SK-N-SH (cell line): Measurements from ENCODE around the gene PLCG2. TPM values are rescaled to one million over a fixed set of nuclear protein-coding genes. Genes with fewer than 3 reads are reported as not detected.

Experiments used
- CTCF ChIA-PET: fragments of 300-600, 350-600 bp; formaldehyde crosslinking; extraction: SDS; loops from one replicate; lab custom pipeline; 2021; lab: Yijun Ruan, JAX
- POLR2A ChIA-PET: fragments of 350-600 bp; sonication (Branson Sonifier 250); formaldehyde crosslinking; extraction: SDS; loops from one replicate; lab custom pipeline; 2020; ENCODE audit warnings: antibody characterized with exemption, inconsistent platforms; lab: Yijun Ruan, JAX
- DNase-seq: peaks from one replicate; pipeline ENCODE4 v3.0.0; 2012
- H2AFZ ChIP-seq: fragments of 200-600 bp; sonication (generic); 2 replicates; pipeline ENCODE4 v1.8.1; 2016; ENCODE audit warnings: antibody characterized with exemption, mild to moderate bottlenecking, low read depth
- H3F3A ChIP-seq: fragments of 200-600 bp; sonication (generic); replicated peaks from 2 replicates; pipeline ENCODE3; 2016; ENCODE audit warnings: antibody characterized with exemption, mild to moderate bottlenecking; ENCODE audit not compliant: insufficient read depth
- H3K27ac ChIP-seq, 2 experiments: fragments of 200-500 bp in 1 of 2; fragments of 200-600 bp in 1 of 2; sonication (Bioruptor generic) in 1 of 2; sonication (generic), shearing (Covaris generic) in 1 of 2; 2 replicates each; pipeline versions ENCODE4 v1.5.1 to v1.6.1; 2014 to 2016; ENCODE audit warnings: low read depth in 2 of 2, inconsistent platforms in 1 of 2, low read length in 1 of 2, mild to moderate bottlenecking in 1 of 2, mixed read lengths in 1 of 2
- H3K27me3 ChIP-seq: fragments of 200-600 bp; sonication (generic), shearing (Covaris generic); 2 replicates; pipeline ENCODE4 v1.6.1; 2016; ENCODE audit warnings: mixed run types; ENCODE audit not compliant: insufficient read depth
- H3K36me3 ChIP-seq, 2 experiments: fragments of 200-500 bp in 1 of 2; fragments of 200-600 bp in 1 of 2; sonication (Bioruptor generic) in 1 of 2; sonication (generic) in 1 of 2; replicated peaks in 1 of 2; 2 replicates each; pipeline versions ENCODE3 to v1.5.1; 2014 to 2016; ENCODE audit warnings: low read length in 1 of 2, mild to moderate bottlenecking in 1 of 2; ENCODE audit not compliant: insufficient read depth in 2 of 2, control insufficient read depth in 1 of 2
- H3K4me1 ChIP-seq, 2 experiments: fragments of 200-500 bp in 1 of 2; fragments of 200-600 bp in 1 of 2; sonication (Bioruptor generic) in 1 of 2; sonication (generic), shearing (Covaris generic) in 1 of 2; 2 replicates each; pipeline versions ENCODE4 v1.5.1 to v1.6.1; 2014 to 2016; ENCODE audit warnings: low read depth in 1 of 2, low read length in 1 of 2, mixed run types in 1 of 2; ENCODE audit not compliant: insufficient read depth in 2 of 2, control insufficient read depth in 1 of 2
- H3K4me2 ChIP-seq: fragments of 200-600 bp; sonication (generic), shearing (Covaris generic); 2 replicates; pipeline ENCODE4 v1.6.1; 2017; ENCODE audit warnings: mixed run types
- H3K4me3 ChIP-seq, 2 experiments: fragments of 200-500 bp in 1 of 2; fragments of 200-600 bp in 1 of 2; sonication (Bioruptor generic) in 1 of 2; sonication (generic), shearing (Covaris generic) in 1 of 2; 2 replicates each; pipeline versions ENCODE4 v1.5.1 to v1.8.1; 2014 to 2016; ENCODE audit warnings: low read depth in 2 of 2, inconsistent platforms in 1 of 2, low read length in 1 of 2, mild to moderate bottlenecking in 1 of 2, mixed read lengths in 1 of 2, moderate library complexity in 1 of 2
- H3K79me2 ChIP-seq: fragments of 200-600 bp; sonication (generic); 2 replicates; pipeline ENCODE4 v1.8.1; 2017; ENCODE audit warnings: mild to moderate bottlenecking; ENCODE audit not compliant: insufficient read depth
- H3K9ac ChIP-seq: fragments of 200-600 bp; sonication (generic); 2 replicates; pipeline ENCODE4 v1.6.1; 2017; ENCODE audit warnings: mixed run types
- H3K9me2 ChIP-seq: fragments of 200-600 bp; sonication (generic); 2 replicates; pipeline ENCODE4 v1.6.1; 2017; ENCODE audit warnings: mixed run types
- H3K9me3 ChIP-seq: fragments of 200-600 bp; sonication (generic); 2 replicates; pipeline ENCODE4 v1.6.1; 2017; ENCODE audit warnings: mixed run types, mild to moderate bottlenecking, moderate library complexity
- H4K20me1 ChIP-seq: fragments of 200-600 bp; sonication (generic); 2 replicates; pipeline ENCODE4 v1.6.1; 2017; ENCODE audit warnings: mild to moderate bottlenecking, mixed run types; ENCODE audit not compliant: insufficient read depth
- ELF1 ChIP-seq: IDR thresholded peaks from 2 replicates; pipeline ENCODE4 v1.4.0; 2012
- EP300 ChIP-seq, 2 experiments: IDR thresholded peaks; 2 replicates each; pipeline versions ENCODE4 v1.4.0 to v1.6.1; 2012; ENCODE audit warnings: borderline replicate concordance in 1 of 2, low read depth in 1 of 2, low read length in 1 of 2
- FOSL2 ChIP-seq: IDR thresholded peaks from 2 replicates; pipeline ENCODE4 v1.4.0; 2012; ENCODE audit warnings: low read depth, mild to moderate bottlenecking, moderate library complexity, borderline replicate concordance
- FOXJ3 ChIP-seq: sonication (generic); formaldehyde crosslinking; IDR thresholded peaks from 2 replicates; pipeline ENCODE4 v1.5.1; 2020; ENCODE audit warnings: mild to moderate bottlenecking, missing genetic modification reagents
- GABPA ChIP-seq: IDR thresholded peaks from 2 replicates; pipeline ENCODE4 v1.4.0; 2012; ENCODE audit warnings: low read depth, mild to moderate bottlenecking
- GATA2 ChIP-seq: sonication (generic); formaldehyde crosslinking; IDR thresholded peaks from 2 replicates; pipeline ENCODE4 v1.5.0; 2020; ENCODE audit warnings: mild to moderate bottlenecking, missing genetic modification reagents
- JUND ChIP-seq: IDR thresholded peaks from 2 replicates; pipeline ENCODE4 v1.4.0; 2012
- MAX ChIP-seq: IDR thresholded peaks from 2 replicates; pipeline ENCODE4 v1.4.0; 2012; ENCODE audit warnings: low read depth
- MEF2A ChIP-seq: IDR thresholded peaks from 2 replicates; pipeline ENCODE4 v1.4.0; 2012; ENCODE audit warnings: low read depth, borderline replicate concordance
- RCOR1 ChIP-seq: fragments of 150-350 bp; IDR thresholded peaks from 2 replicates; pipeline ENCODE4 v1.6.1; 2017; ENCODE audit warnings: antibody characterized with exemption, low read length
- REST ChIP-seq: IDR thresholded peaks from 2 replicates; pipeline ENCODE4 v1.6.1; 2012; ENCODE audit warnings: mild to moderate bottlenecking, low read depth, low read length, moderate library complexity
- RFX5 ChIP-seq: IDR thresholded peaks from 2 replicates; pipeline ENCODE4 v1.6.1; 2012; ENCODE audit warnings: mild to moderate bottlenecking, improper control_type of control experiment, low read length
- SIN3A ChIP-seq: IDR thresholded peaks from 2 replicates; pipeline ENCODE4 v1.6.1; 2012; ENCODE audit warnings: low read depth, mild to moderate bottlenecking, low read length, moderate library complexity, borderline replicate concordance
- TAF1 ChIP-seq: IDR thresholded peaks from 2 replicates; pipeline ENCODE4 v1.6.1; 2012; ENCODE audit warnings: low read depth, mild to moderate bottlenecking, low read length, moderate library complexity, borderline replicate concordance
- TCF12 ChIP-seq: IDR thresholded peaks from 2 replicates; pipeline ENCODE4 v1.4.0; 2012
- TEAD4 ChIP-seq: IDR thresholded peaks from 2 replicates; pipeline ENCODE4 v1.4.0; 2012; ENCODE audit warnings: mild to moderate bottlenecking, borderline replicate concordance; ENCODE audit not compliant: insufficient read depth
- USF1 ChIP-seq: IDR thresholded peaks from 2 replicates; pipeline ENCODE4 v1.4.0; 2012; ENCODE audit warnings: low read depth, borderline replicate concordance
- USF2 ChIP-seq: fragments of 150-350 bp; IDR thresholded peaks from 2 replicates; pipeline ENCODE4 v1.6.1; 2017; ENCODE audit warnings: antibody characterized with exemption, low read length, low read depth, borderline replicate concordance
- YY1 ChIP-seq: IDR thresholded peaks from 2 replicates; pipeline ENCODE4 v1.4.0; 2012; ENCODE audit warnings: low read depth, mild to moderate bottlenecking
- ZBTB33 ChIP-seq: IDR thresholded peaks from 2 replicates; pipeline ENCODE4 v1.4.0; 2012; ENCODE audit warnings: low read depth, borderline replicate concordance
- WGBS: methylation state at CpG from one replicate; pipeline ENCODE4 v1.1.6; 2017; ENCODE audit warnings: low lambda C conversion rate; 5-methylcytosine and 5-hydroxymethylcytosine counted together
- polyA plus RNA-seq, 3 experiments: library from polyadenylated mRNA; depleted of rRNA; stranded (reverse); fragments of >200 nt; gene quantifications; 2 replicates each; pipeline ENCODE4 v1.2.3, GENCODE V29; 2012

The PLCG2 gene
- polyA plus RNA-seq, 1 of the 3 experiments (the other 2 are of a cell fraction), result 0.23 TPM

- no peak for DNase-seq
- Histone ChIP-seq H2AFZ (no peak overlapping the region), H3K79me2 (no peaks in the 10 kb centered on the region), H3K4me3 (no peak overlapping the region), H3K9me3 (no peaks in the 10 kb centered on the region), H3K27ac (no peak overlapping the region), H3K27me3 (no peaks in the 10 kb centered on the region; the same call in 1 of the 2 replicates), H3K9me2 (no peaks in the 10 kb centered on the region), H4K20me1 (no peaks in the 10 kb centered on the region), H3K9ac (no peak overlapping the region), H3F3A (no peaks in the 10 kb centered on the region), H3K36me3 (no peaks in the 10 kb centered on the region)
- WGBS, result 63% methylated on average over 14 of the region's 14 CpGs
- ChIA-PET CTCF (no interaction called here), POLR2A (no interaction called here)
- TF ChIP-seq USF1 (no peak), TAF1 (no peak), RCOR1 (no peak), ELF1 (no peak), FOXJ3 (CRISPR knock-in tag) (no peak), RFX5 (no peak), FOSL2 (no peak), MEF2A (no peak), JUND (no peak), SIN3A (no peak), TEAD4 (no peak), GATA2 (CRISPR knock-in tag) (no peak), USF2 (no peak), REST (no peak), MAX (no peak), GABPA (no peak), ZBTB33 (no peak), EP300 (IDR thresholded peaks at IDR 0.05; ENCODE audit: borderline replicate concordance in 1 of 2, low read depth in 1 of 2, low read length in 1 of 2) (no peak), TCF12 (no peak), YY1 (no peak)
- TF ChIP-seq, all 33 proteins: peak for 0
- Histone ChIP-seq H3K4me2 (no peak overlapping the region), H3K4me1 (no peaks in the 10 kb centered on the region)
Measured at GRCh38 chr16:81798311-81799137, 19.4 kb downstream of the PLCG2 start.
